GM18499 (cell line): ENCODE measurements around the gene TRPV6.

Experiments used
- ATAC-seq: cut with Tn5 transposase; IDR thresholded peaks from one replicate; pipeline ENCODE4 v1.9.1; 2021; ENCODE audit warnings: moderate number of reproducible peaks; ENCODE audit not compliant: insufficient read depth, unreplicated experiment

The TRPV6 gene

DNA sequence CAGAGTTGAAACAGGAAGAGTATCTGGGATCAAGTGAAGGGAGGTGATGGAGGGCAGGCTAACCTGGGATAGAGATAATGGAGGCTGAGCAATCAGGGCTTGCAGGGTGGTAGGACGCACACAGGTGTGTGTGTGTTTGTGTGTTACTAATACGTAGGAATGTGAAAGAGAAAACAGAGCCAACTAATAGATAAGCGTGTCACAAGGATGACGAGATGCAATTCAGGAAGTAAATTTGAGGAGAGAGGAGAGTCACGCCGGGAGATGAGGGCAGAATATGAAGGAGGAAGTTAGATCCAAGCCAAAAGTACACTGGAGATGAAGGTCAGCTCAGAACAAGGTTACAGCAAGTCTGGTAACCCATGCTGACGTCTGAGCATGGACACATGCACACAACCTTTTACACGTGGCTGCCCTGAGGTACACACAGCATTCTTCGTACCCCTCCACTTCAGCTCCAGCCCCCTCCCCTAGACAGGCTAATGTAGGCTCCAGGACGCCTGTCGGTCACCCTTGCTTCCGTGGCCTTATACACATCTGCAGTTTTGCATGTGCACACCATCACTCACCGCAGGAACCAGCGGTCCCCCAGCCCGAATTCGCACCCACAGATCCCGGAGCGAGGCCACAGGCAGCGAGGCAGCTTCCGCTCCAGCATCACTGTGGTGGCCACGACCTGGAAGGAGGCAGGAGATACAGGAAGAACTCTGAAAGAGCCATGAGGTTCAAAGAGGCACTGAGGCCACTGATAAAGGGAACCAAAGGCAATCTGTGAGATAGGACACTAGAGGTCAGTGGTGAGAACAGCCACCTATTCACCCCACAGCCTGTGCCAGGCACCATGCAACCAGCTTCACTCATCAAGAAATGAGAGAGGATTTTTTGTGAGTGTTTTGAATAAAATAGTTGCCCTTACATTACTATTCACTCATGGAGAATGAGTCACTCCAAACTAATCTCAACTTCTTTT lies 23.7 kb upstream of the TRPV6 start:
- ATAC-seq: no peak

DNA sequence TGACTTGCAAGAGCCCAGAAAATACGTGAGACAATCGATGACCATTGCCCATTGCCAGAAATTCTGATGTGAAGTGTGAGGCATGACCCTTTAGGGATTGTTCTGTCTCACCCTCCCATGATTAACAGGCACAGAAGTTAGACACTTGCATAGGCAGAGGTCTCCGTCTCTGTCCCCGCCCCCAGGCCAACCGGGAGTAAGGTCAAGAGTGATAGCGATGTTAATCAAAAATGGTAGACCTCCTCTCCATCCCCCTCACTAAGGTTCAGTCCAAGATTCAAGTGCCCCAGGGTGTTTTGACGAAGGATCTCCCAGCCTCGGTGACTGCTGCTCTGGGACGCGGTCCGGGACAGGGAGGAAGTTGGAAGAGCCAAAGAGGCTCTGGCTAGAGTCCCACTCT lies 22.7 kb upstream of the TRPV6 start:
- no peak for ATAC-seq

DNA sequence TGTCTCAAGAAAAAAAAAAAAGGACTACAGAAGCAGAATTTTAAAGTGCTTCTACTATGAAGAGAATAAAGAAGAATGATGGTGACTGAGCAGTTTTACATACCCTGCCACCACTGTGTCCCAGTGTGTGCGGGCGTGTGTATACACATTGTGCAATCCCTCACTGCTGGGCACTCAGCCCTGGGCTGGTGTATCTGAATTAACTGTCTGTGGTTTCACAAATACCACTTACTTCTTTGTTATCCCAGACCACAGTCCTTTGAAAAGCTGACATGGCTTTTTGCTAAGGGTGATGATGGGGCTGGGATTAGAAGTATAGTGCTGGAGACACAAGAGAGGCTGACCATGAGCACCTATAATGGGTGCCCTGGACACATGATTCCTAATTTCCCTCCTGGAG lies 21.1 kb upstream of the TRPV6 start:
- ATAC-seq: no peak

DNA sequence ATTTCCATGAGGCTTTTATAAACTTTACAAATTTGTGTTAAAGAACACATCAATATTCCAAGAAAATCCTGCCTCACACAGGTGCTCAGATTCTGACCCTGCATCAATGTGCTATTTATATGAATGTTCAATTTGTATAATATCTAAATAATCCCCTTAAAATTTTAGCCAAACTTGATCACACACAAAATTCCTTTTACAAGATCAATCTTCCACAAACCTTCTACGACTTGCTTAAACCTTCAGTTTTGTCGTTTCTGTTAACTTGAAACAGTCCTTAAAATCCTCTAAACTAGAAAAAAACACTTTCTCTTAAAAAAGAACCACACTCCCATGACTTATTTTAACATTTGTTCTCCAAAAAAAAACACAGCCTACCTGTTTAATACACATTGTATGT lies 20.2 kb upstream of the TRPV6 start:
- no peak for ATAC-seq

DNA sequence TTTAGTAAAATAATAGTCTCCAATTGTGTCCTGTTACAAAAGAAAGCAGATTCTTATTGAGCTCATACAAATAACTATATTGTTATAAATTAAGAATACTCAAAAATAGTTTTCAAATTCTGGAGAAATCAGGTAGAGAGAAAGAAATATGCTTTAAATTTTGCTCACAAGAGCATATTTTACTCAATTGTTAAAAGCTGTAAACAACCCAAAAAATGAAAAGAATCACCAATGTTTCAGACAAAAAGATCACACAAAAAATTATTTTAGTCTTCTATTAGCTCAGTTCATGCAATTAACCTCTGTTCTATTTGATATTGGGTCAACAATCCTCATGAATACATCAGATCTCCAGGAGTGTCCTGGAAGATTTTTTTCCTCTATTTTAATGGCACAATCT lies 18.6 kb upstream of the TRPV6 start:
- no peak for ATAC-seq

DNA sequence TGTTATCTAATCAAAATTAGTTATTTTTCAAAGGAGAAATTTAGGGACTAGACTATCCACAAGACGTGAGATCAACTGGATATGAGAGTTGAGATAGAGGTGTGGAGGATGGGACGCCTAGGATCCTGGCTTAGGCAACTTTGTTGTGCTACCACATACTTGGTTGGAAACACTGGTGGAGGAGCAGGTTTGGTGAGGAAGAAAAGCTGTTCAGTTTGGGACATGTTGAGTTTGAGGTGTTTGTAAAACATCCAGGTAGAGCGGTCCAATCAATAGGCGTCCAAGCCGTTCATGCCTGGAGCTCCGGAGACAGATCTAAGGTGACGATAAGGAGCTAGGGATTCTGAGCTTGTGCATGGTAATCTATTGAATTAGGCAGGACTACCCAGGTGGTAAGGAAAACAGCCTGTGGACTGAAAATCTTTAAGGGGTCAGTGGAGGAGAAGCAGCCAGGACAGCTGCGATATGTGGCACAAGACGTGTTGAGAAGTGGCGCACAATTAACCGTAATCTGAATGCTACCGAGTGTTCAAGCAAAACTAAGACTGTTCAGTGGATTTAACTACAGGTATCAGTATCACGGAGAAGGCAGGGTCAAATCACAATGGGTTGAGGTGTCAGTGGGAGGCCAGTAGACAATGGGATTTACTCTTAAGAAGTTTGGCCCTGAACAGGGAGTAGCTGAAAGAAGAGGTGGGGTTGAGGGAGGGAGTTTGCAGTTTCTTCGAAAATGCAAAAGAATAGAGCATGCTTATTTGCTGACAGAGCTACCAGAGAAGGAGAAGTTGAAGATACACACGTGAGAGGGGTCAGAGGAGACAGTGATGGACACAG lies 16.1 kb upstream of the TRPV6 start:
- no peak for ATAC-seq

DNA sequence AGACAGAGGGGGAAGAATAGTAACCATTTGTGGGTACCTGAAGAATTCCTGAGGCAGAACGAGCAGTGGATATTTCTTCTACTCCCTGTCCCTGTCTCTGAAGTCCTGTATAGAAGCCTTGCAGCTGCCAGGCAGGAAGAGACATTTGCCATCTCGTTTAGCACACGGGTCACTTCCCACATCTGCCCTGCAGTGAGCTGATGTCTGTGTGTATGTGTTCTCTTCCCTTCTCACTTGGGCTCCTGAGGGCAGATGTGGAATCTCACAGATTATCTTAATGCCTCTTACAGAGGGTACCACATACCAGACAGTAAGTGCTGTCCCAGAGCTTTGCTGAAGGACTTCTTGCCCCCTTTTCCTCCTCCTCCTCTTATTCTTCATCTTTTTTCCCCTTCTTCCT lies 14.1 kb upstream of the TRPV6 start:
- ATAC-seq: no peak

DNA sequence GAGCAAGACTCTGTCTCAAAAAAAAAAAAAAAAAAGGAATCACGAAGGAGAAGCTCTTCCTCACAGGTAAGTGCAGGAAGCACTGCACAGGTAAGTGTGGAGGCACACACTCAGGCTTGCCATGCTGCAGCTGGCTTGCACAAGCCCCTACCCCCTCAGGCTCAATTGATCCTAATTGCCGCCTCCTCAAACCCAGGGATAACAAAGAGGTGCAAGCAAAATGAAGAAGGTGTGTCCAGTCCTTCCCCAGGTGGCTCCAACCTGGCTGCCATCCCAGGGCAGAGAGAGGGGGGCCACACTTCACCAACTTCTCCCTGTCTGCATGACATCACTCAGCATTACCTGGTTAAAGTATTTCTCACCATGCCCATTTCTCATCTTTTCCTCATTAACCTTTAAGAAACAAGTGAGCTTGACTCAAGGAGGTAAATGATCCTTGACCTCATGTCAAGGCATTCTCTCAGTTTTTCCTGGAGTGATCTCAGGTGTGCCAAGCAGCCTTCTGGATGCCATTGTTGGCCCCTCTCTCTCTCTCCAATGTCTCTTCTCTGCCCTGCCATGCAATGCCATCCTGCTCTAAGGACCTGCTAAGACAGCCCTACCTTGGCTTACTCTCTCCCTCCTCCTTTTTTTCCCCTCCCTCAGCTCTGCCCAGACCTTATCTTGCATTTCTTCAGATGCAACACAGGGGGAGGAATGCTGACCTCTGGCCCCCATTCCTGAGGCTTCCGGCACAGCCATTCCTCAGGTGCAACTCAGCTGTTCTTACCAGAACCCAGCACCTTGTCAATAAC lies 13.0 kb upstream of the TRPV6 start:
- ATAC-seq: no peak

DNA sequence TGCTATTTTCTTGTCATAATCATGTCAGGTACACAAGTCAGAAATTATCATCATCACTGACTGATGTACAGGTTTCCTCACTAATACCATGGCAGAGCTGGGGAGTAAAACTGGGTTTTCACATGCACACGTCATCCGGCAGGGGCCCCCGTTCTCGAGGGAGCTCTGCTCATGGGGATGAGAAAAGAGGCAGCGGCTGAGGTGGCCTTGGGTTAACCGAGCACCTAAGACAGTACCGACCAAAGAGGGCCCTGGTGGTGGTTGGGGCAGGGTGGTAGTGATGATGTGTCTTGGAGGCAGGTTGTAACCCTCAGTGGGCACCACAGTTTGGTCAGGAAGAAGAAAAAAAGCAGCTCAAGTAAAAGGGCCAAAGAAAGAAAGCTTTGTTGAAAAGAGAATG lies 12.1 kb upstream of the TRPV6 start:
- ATAC-seq: no peak

DNA sequence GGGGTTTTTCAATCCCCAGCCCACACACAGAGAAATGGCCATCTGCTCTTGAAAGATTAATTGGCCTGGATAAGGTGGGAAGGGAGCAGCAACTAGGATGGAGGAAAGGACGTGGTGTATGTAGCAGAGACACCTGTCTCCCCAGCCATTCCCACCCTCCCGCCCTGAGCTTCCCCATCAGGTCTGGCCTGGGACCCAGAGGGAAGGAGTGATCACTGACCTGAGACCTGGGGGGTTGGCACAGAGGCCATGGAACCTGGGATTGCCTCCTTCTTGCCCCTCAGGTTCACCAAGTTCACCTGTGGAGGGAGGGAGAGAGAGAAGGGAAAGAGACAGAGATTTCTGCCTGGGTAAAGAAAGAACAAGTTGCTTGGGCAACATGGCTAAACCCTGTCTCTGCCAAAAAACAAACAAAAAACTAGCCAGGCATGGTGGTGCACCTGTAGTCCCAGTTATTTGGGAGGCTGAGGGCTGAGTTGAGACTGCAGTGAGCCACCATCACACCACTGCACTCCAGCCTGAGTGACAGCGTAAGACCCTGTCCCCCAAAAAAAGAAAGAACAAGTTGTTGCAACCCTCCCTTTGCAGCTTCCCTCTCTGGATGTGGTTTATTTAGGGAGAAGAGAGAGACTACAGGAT lies 11.3 kb upstream of the TRPV6 start:
- ATAC-seq: no peak

DNA sequence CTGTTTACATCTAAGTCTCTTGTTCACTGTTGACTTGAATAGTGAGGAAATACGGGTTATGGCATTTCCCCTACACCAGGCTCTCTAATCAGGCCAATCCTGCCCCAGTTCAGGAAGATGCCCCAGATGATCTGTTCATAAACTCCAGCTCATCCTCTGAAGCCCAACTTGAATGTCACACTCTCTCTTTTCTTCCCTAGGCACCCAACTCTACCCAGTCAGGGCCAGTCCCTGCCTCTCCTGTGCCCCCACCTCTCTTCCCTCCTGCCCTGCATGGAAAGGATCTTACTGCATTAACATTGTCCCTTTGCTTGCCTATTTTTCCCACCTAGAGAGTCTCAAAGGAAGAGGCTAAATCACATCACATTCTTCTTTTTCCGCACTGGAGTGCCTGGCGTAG lies 10.6 kb upstream of the TRPV6 start:
- no peak for ATAC-seq

DNA sequence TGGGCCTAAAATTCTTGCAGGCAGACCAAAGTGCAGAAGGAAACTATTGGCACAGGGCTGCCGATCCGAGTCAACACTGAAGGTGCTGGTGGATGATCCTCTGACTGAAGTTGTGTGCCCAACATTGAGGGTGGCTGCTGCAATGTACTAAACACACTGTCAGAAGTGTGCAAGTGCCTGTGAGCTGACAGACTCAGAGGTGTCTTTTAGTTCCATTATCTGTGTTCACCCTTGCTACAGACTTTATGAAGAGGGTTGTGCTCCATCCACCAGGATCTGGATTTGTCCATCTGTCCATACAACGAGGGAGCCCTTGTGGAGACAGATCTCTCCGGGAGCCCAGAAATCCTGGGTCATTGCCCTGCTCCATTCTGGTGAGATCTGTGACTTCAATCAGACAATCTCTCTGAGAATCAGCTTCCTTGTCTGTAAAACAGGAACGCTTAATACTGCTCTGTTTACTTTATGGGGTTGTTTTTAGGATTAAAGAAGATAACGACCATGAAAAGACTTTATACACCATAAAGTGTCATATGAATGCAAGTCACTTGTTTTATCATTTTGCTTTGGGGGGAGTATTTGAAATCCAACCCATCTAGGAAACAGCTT lies 9.5 kb upstream of the TRPV6 start:
- ATAC-seq: no peak

DNA sequence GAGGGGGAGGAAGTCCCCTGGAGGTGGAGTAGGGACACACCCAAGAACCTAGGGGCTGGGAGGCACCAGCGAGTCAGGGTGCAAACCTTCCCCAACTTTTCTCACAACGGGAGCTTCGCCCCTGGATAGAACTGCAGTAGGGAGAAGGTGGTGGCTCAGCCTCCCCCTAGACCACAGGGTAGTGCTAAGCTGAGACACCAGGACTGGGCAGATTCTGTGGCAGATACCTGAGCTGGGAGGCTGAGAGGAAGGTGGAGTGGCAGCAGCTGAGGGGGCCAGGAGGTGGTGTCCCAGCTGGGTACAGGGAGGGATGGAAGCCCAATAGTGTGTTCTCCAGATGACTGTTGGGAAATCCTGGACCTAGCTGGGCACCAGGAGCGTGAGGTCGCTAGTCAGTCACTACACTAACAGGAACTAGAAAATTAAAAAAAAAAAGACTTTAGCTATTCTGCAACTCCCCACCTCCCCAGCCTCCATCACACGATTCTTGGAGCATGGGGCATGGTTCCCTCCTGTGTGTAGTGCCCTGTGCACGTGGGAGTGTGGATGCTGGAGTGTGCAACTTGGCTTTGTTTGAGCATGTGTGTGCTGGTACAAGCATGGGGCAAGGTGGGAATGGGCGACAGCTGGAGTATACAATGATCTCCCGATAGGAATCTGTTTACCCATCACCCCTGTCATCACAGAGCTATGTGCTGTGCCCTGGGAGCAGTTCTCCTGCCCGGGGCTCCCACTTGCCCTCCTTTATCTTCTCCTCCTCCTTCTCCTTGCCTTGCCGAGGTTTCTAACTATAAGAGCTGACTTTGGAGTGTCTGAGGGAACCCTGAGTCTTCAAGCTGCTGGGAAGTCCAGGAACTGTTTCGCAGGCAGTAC lies 8.8 kb upstream of the TRPV6 start:
- ATAC-seq: no peak

DNA sequence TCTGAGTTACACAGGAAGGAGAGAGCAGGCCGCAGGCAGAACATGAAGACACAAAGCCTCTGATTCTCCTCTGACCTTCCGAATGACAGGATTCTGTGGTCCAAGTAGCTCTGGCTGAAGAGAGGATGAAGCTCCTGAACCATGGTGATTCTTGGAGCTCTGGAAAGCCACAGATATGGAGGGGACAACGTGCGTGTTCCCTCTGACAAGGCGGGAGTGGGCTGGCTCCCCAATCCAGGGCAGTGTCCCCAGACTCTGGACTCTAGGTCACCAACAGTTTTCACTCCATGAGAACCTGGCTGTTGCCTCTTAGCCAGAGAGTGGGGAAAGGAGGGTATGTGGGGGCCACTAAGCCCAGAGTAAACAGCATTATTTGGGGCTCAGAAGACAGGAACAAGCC lies 7.4 kb upstream of the TRPV6 start:
- no peak for ATAC-seq

DNA sequence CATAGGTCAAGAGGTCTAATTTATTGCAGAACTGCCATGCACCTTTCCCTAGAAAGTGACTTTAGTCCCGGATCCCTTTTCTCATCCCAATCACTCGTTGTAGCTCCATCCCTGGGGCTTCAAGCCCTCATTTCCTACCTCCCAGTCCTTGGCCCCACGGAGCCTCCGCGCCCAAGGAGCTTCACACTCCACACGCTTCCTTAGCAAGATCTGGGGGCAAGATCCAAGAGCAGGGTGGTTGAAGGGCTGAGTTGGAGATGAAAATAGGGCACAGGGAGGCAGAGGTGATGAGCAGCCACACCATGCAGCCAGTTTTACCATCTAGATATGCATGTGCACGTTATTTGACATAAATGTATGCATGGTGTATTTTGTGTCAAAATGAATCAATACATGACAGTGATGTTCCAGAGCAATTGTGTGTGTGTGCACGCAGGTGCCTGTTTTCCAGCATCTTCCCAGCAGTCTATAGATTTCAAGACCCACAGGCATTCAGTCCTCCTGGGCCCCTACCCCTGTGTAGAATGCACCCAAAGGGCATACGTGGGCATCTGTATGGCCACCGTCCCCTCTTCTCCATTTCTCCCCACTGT lies 6.0 kb upstream of the TRPV6 start:
- ATAC-seq: no peak

DNA sequence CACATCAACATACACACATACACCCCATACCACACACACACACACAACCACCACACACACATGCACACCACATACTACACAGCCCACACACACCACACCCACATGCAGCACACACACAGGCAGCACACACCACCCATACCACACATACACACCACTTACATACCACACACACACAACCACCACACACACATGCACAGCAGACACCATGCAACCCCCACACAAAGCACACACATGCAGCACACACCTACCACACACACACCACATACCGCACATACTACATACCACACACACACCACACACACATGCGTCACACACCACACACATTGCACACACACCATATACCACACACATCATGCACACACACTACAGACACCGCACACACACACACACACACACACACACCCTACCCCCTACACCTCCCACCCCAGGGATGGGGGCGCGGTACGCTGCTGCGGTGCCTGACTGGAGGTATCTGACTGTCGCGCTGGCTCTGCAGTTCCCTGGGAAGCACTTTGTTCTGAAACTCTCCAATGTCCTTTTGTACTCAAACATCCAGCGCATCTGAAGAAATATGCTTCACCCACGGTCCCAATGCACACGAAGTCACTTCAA lies 5.4 kb upstream of the TRPV6 start:
- ATAC-seq: no peak

DNA sequence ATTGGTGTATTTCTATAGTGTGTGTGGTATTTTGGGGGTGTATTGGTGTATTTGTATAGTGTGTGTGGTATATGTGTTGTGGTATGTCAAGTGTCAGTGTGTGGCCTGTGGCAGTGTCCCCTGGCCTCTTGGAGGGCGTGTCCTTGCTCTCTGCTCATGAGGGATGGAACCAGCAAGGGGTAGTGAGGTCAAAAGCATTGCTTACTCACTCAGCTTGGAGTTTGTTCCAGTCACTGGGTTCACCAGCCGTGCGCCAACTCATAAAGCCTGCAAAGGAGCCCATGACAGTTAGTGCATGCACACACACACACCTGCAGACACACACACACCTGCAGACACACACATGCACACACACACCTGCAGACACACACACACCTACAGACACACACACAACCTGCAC lies 4.3 kb upstream of the TRPV6 start:
- no peak for ATAC-seq
